Vagina (tissue), 2 donors: ENCODE measurements around the gene FOXN3.

Experiments used
- POLR2A ChIP-seq, 2 donors: fragments of 450-650 bp; IDR thresholded peaks; one replicate each; pipeline ENCODE4 v1.6.1; 2017; ENCODE audit warnings: antibody characterized with exemption in 2 of 2, mild to moderate bottlenecking in 2 of 2, moderate library complexity in 2 of 2
- POLR2AphosphoS5 ChIP-seq, 2 donors: sonication (generic); formaldehyde crosslinking; IDR thresholded peaks; one replicate each; pipeline ENCODE4 v1.9.0; 2017; ENCODE audit warnings: antibody characterized with exemption in 2 of 2, mild to moderate bottlenecking in 2 of 2, low read depth in 1 of 2; ENCODE audit not compliant: insufficient read depth in 1 of 2
- TF ChIP-seq, protein P1 (sequence below), 3 experiments: fragments of 450-650 bp in 2 of 3; fragments of 200-600 bp in 1 of 3; sonication (generic) in 1 of 3; IDR thresholded peaks; one replicate each; pipeline ENCODE4 v1.5.1; 2017 to 2019; ENCODE audit warnings: antibody characterized with exemption in 3 of 3, mild to moderate bottlenecking in 2 of 3, moderate library complexity in 2 of 3

DNA sequence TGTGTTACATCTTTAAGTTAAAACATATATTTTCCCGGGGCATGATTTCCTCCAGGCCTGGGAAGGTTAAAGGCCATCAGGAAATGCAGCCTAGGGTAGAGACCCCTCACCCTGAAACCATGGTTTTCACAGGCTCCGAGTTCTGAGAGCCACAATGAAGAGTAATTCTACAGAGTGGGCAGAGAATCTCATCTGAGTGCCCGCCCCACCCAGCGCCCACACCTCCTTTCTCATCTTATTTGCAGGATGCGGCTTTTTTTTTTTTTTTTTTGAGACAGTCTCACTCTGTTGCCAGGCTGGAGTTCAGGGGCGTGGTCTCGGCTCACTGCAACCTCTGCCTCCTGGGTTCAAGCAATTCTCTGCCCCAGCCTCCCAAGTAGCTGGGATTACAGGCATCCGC lies 170.7 kb downstream of the FOXN3 start:
- TF ChIP-seq, protein P1, sequence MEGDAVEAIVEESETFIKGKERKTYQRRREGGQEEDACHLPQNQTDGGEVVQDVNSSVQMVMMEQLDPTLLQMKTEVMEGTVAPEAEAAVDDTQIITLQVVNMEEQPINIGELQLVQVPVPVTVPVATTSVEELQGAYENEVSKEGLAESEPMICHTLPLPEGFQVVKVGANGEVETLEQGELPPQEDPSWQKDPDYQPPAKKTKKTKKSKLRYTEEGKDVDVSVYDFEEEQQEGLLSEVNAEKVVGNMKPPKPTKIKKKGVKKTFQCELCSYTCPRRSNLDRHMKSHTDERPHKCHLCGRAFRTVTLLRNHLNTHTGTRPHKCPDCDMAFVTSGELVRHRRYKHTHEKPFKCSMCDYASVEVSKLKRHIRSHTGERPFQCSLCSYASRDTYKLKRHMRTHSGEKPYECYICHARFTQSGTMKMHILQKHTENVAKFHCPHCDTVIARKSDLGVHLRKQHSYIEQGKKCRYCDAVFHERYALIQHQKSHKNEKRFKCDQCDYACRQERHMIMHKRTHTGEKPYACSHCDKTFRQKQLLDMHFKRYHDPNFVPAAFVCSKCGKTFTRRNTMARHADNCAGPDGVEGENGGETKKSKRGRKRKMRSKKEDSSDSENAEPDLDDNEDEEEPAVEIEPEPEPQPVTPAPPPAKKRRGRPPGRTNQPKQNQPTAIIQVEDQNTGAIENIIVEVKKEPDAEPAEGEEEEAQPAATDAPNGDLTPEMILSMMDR (IDR thresholded peaks at IDR 0.05) = no peak
- TF ChIP-seq POLR2A (IDR thresholded peaks at IDR 0.05) (no peak), POLR2AphosphoS5 (IDR thresholded peaks at IDR 0.05; ENCODE audit: insufficient read depth in 1 of 2, low read depth in 1 of 2) (no peak)
